IMR-90 (cell line): Measurements from ENCODE around the gene PODXL.

ENCODE experiments used
- BHLHE40 ChIP-seq: fragments of 150-350 bp; IDR thresholded peaks from 2 replicates; pipeline ENCODE4 v1.6.1; 2016; ENCODE audit warnings: mild to moderate bottlenecking, low read depth, low read length
- CEBPB ChIP-seq: IDR thresholded peaks from 2 replicates; pipeline ENCODE4 v1.6.1; 2012; ENCODE audit warnings: low read depth, low read length, improper control_type of control experiment
- NFE2L2 ChIP-seq: fragments of 150-350 bp; IDR thresholded peaks from 2 replicates; pipeline ENCODE4 v1.6.1; 2016; ENCODE audit warnings: low read depth, mild to moderate bottlenecking, low read length
- POLR2A ChIP-seq: IDR thresholded peaks from 2 replicates; pipeline ENCODE4 v1.6.1; 2012; ENCODE audit warnings: mild to moderate bottlenecking, low read depth, low read length
- RAD21 ChIP-seq: IDR thresholded peaks from 2 replicates; pipeline ENCODE4 v1.6.1; 2012; ENCODE audit warnings: low read length, improper control_type of control experiment
- SMC3 ChIP-seq: fragments of 150-350 bp; IDR thresholded peaks from 2 replicates; pipeline ENCODE4 v1.6.1; 2016; ENCODE audit warnings: low read depth, mild to moderate bottlenecking, antibody characterized with exemption, low read length, moderate library complexity
- TF ChIP-seq, protein P1 (sequence below): conservative IDR thresholded peaks from 2 replicates; pipeline ENCODE4 v1.5.1; 2012; ENCODE audit warnings: mild to moderate bottlenecking, low read depth, low read length, improper control_type of control experiment

DNA sequence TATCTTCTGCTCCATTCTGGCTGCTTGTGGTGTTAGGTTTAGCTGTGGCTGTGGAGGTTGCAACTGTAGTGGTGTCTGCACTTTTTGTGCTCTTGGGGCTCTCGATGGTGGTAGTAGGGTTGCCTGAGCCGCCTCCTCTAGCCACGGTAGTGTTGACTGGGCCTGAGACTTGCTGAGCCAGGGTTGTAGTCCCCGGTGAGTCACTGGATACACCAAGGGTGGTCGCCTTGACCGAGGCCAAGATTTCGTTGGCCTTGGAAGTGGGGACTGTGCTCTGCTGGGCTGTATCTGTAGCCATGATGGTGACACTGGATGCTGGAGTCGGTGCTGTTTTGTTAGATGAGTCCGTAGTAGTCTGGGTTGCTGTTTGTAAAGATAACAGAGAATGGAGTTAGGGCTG lies 45.4 kb downstream of the PODXL start:
- TF ChIP-seq NFE2L2 (no peak), POLR2A (no peak), RAD21 (no peak), BHLHE40 (no peak), SMC3 (no peak), CEBPB (no peak)
- TF ChIP-seq, protein P1, sequence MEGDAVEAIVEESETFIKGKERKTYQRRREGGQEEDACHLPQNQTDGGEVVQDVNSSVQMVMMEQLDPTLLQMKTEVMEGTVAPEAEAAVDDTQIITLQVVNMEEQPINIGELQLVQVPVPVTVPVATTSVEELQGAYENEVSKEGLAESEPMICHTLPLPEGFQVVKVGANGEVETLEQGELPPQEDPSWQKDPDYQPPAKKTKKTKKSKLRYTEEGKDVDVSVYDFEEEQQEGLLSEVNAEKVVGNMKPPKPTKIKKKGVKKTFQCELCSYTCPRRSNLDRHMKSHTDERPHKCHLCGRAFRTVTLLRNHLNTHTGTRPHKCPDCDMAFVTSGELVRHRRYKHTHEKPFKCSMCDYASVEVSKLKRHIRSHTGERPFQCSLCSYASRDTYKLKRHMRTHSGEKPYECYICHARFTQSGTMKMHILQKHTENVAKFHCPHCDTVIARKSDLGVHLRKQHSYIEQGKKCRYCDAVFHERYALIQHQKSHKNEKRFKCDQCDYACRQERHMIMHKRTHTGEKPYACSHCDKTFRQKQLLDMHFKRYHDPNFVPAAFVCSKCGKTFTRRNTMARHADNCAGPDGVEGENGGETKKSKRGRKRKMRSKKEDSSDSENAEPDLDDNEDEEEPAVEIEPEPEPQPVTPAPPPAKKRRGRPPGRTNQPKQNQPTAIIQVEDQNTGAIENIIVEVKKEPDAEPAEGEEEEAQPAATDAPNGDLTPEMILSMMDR = no peak
